ENCODE results near the gene TST.

DNA sequence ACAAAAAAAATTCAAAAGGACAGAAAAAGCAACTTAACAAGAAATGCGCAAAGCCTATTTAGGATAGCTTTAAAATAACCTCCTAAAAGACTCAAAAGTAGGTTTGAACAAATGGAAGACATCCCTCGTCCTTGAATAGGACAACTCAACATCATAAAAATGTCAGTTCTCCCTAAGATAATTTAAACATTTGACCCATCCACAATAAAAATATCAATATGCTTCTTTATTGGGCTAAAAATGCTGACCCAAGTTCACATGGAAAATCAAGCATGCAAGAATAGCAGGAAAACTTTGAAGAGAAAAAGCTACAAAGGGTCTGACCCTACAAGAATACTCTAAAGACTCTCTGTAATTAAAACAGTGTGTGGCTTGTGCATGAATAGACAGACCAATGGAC is 20.2 kb upstream of the TST start:
- TF ChIP-seq, protein P1, sequence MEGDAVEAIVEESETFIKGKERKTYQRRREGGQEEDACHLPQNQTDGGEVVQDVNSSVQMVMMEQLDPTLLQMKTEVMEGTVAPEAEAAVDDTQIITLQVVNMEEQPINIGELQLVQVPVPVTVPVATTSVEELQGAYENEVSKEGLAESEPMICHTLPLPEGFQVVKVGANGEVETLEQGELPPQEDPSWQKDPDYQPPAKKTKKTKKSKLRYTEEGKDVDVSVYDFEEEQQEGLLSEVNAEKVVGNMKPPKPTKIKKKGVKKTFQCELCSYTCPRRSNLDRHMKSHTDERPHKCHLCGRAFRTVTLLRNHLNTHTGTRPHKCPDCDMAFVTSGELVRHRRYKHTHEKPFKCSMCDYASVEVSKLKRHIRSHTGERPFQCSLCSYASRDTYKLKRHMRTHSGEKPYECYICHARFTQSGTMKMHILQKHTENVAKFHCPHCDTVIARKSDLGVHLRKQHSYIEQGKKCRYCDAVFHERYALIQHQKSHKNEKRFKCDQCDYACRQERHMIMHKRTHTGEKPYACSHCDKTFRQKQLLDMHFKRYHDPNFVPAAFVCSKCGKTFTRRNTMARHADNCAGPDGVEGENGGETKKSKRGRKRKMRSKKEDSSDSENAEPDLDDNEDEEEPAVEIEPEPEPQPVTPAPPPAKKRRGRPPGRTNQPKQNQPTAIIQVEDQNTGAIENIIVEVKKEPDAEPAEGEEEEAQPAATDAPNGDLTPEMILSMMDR (IDR thresholded peaks at IDR 0.05; ENCODE audit: low read depth, low read length): no peak
- no peak for TF ChIP-seq EZH2phosphoT487 (IDR thresholded peaks at IDR 0.05; ENCODE audit: low read depth)

Data from OCI-LY3 (cell line).